Activated naive CD8-positive, alpha-beta T cell (primary cell): ENCODE results near the gene DPYSL4.
A peak's percentile ranks its signal among the peaks of the same experiment; 100 is the strongest.

Source experiments
- H3K27ac Mint-ChIP-seq: one replicate; pipeline ENCODE4 v1.8.0; 2021; ENCODE audit warnings: mixed read lengths
- H3K27me3 Mint-ChIP-seq: one replicate; pipeline ENCODE4 v1.8.0; 2021; ENCODE audit warnings: mixed read lengths
- H3K36me3 Mint-ChIP-seq: one replicate; pipeline ENCODE4 v1.8.0; 2021; ENCODE audit warnings: mixed read lengths
- H3K4me1 Mint-ChIP-seq: one replicate; pipeline ENCODE4 v1.8.0; 2021; ENCODE audit warnings: low read depth, mixed read lengths
- H3K4me3 Mint-ChIP-seq: one replicate; pipeline ENCODE4 v1.8.0; 2021; ENCODE audit warnings: mild to moderate bottlenecking, mixed read lengths
- H3K9me3 Mint-ChIP-seq: one replicate; pipeline ENCODE4 v1.8.0; 2021; ENCODE audit warnings: low read depth, mixed read lengths

DPYSL4 gene

GRCh38 chr10:132189016-132189415, 2.3 kb downstream of the DPYSL4 start:
- H3K36me3 Mint-ChIP-seq = no peaks in the 10 kb centered on the region
- peak overlapping the region; percentile 54 for H3K4me3 Mint-ChIP-seq
- no peak overlapping the region for H3K27ac Mint-ChIP-seq
- H3K9me3 Mint-ChIP-seq = no peaks in the 10 kb centered on the region
- peaks cover 8% of the 10 kb centered on the region for H3K4me1 Mint-ChIP-seq
- peaks cover 17% of the 10 kb centered on the region for H3K27me3 Mint-ChIP-seq

GRCh38 chr10:132189810-132190422, 3.2 kb downstream of the DPYSL4 start:
- Mint-ChIP-seq H3K4me3 (peak overlapping the region; percentile 54), H3K9me3 (no peaks in the 10 kb centered on the region), H3K4me1 (peaks cover 5% of the 10 kb centered on the region)

GRCh38 chr10:132192076-132192975, 5.6 kb downstream of the DPYSL4 start:
- Mint-ChIP-seq H3K36me3 (no peaks in the 10 kb centered on the region), H3K27me3 (peaks cover 11% of the 10 kb centered on the region), H3K9me3 (no peaks in the 10 kb centered on the region), H3K4me3 (no peak overlapping the region), H3K27ac (no peak overlapping the region), H3K4me1 (peaks cover 2% of the 10 kb centered on the region)

More at GRCh38 chr10:132189810-132190422, 3.2 kb downstream of the DPYSL4 start:
- H3K36me3 Mint-ChIP-seq = no peaks in the 10 kb centered on the region
- H3K27me3 Mint-ChIP-seq = peaks cover 12% of the 10 kb centered on the region
- no peak overlapping the region for H3K27ac Mint-ChIP-seq

DNA sequence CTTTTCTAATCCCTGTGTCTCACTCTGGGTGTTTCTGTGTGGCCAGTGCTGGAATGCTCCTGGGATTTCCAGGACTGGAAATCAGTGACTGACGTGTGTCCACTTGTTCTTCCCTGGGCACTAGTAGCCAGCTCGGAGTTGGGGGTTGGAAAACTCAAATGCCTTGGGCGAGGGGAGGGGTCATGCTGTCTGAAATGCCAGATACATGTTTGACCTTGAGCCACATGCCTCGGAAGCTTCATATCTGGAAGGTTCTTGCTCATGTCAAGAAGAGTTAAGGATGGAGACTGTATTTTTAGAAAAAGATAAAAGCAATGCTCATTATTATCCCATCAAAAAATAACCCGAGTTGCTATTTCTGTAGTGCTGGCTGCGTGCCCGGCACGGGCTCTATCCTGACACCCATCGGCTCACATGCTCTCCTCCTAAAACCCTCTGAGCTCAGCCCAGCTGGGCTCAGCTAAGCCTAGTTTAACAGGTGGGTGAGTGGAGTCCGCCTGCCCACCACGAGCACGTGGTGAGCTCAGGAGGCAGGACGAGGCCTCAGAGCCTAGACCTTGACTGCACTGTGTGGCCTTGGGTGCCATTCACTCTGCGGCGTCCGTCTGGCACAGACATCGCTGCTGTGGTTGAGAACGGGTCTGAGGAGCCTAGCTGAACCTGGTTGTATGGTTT, 6.4 kb downstream of the DPYSL4 start:
- Mint-ChIP-seq H3K4me3 (no peak overlapping the region), H3K9me3 (no peaks in the 10 kb centered on the region), H3K4me1 (no peaks in the 10 kb centered on the region), H3K27ac (no peak overlapping the region), H3K27me3 (peaks cover 9% of the 10 kb centered on the region), H3K36me3 (no peaks in the 10 kb centered on the region)

DNA sequence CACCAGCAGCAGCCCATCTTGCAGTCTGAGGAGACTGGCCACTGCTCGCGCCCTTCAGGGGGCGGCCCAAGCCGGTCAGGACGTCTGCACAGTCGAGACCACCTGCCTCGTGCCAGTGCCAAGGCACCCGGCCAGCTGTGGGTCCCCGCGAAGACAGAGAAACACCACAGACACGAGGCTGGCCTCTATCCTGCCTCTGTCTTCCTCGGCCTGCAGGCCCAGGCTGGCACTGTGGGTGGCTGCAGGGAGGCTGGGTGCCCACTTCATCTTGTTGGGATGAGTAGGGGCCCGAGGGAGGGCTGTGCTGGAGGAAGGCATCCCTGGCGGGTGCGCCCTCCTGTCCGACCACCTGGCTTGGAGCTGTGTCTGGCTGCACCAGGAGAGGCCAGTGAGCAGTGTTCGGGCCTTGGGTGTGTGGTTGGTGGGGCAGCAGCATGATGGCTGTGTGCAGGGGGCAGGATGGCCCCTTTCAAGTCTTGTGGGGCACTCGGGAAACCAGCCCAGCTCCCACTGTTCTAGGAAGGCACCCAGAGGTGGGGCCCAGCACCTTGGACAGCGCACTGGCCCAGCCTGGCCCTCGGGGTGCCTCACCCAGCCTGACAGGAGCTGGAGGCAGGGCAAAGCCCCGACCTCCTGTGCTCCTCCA, 7.3 kb downstream of the DPYSL4 start:
- Mint-ChIP-seq H3K9me3 (no peaks in the 10 kb centered on the region), H3K36me3 (no peaks in the 10 kb centered on the region), H3K4me1 (no peaks in the 10 kb centered on the region), H3K4me3 (no peak overlapping the region), H3K27me3 (peaks cover 6% of the 10 kb centered on the region), H3K27ac (no peak overlapping the region)

GRCh38 chr10:132194726-132195125, 8.0 kb downstream of the DPYSL4 start:
- Mint-ChIP-seq H3K4me3 (no peak overlapping the region), H3K27ac (no peak overlapping the region), H3K4me1 (no peaks in the 10 kb centered on the region), H3K9me3 (no peaks in the 10 kb centered on the region), H3K27me3 (no peaks in the 10 kb centered on the region), H3K36me3 (no peaks in the 10 kb centered on the region)

DNA sequence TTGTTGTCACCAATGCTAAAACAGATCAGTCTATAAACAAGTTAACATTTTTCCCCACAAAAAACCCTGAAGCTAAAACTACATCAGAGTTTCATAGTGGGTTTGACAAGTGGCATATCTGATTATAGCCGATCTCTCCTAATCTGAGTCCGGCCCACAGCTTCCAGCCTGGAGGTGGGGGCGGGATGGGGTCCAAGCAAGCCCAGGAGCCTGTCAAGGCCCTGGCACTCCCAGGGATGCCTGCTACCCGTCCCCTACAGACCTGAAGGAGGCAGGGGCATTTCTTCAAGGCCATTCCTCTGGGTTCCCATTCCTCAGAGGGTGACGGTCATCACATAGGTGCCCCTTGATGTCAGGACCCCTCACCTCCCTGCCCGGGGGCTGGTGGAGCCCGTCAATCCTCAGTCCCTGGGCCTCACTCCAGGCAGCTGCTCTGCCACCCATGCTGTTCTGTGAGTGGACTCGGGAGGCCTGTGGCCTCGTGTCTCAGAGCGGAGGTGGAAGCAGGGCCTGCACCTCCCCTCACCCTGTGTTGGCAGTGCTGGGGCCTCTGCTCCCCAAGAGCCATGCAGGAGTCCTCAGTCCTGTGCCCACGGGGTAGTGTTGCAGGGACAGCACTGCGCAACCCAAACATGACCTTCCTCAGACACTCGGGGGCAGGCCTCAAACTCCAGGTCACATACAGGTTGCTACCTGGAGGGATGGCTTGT, 8.8 kb downstream of the DPYSL4 start:
- no peaks in the 10 kb centered on the region for H3K4me1 Mint-ChIP-seq
- H3K4me3 Mint-ChIP-seq = no peak overlapping the region
- H3K36me3 Mint-ChIP-seq = no peaks in the 10 kb centered on the region
- no peak overlapping the region for H3K27ac Mint-ChIP-seq
- no peaks in the 10 kb centered on the region for H3K27me3 Mint-ChIP-seq
- H3K9me3 Mint-ChIP-seq = no peaks in the 10 kb centered on the region

- H3K4me1 Mint-ChIP-seq = no peaks in the 10 kb centered on the region
- no peaks in the 10 kb centered on the region for H3K9me3 Mint-ChIP-seq
- H3K27ac Mint-ChIP-seq = no peak overlapping the region
- H3K4me3 Mint-ChIP-seq = no peak overlapping the region
- no peaks in the 10 kb centered on the region for H3K27me3 Mint-ChIP-seq
- no peaks in the 10 kb centered on the region for H3K36me3 Mint-ChIP-seq
Measured at GRCh38 chr10:132196178-132197113, 9.7 kb downstream of the DPYSL4 start.

- Mint-ChIP-seq H3K4me1 (no peaks in the 10 kb centered on the region), H3K27ac (no peak overlapping the region), H3K36me3 (no peaks in the 10 kb centered on the region), H3K27me3 (no peaks in the 10 kb centered on the region), H3K4me3 (no peak overlapping the region), H3K9me3 (no peaks in the 10 kb centered on the region)
Measured at GRCh38 chr10:132197271-132198067, 10.7 kb downstream of the DPYSL4 start.

DNA sequence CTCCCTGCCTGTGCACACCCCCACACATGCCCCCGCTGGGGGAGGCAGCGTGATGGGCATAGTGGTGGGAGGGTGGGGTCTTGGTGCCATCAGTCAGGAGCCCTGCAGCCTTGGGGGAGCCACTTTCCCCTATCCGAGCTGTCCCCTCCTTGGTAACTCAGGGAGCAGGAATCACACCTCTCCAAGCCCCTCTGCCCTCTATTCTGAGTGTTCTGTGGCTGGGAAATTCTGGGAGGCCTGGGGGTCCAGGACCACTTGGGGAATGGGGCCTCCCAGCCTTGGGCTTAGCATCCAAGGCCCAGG, 11.3 kb downstream of the DPYSL4 start:
- no peaks in the 10 kb centered on the region for H3K27me3 Mint-ChIP-seq
- no peaks in the 10 kb centered on the region for H3K4me1 Mint-ChIP-seq
- H3K27ac Mint-ChIP-seq = no peak overlapping the region
- H3K9me3 Mint-ChIP-seq = no peaks in the 10 kb centered on the region
- no peaks in the 10 kb centered on the region for H3K36me3 Mint-ChIP-seq
- H3K4me3 Mint-ChIP-seq = no peak overlapping the region

GRCh38 chr10:132198381-132199181, 11.8 kb downstream of the DPYSL4 start:
- Mint-ChIP-seq H3K4me3 (no peak overlapping the region), H3K4me1 (no peaks in the 10 kb centered on the region), H3K27ac (no peak overlapping the region), H3K36me3 (no peaks in the 10 kb centered on the region), H3K9me3 (no peaks in the 10 kb centered on the region), H3K27me3 (no peaks in the 10 kb centered on the region)

GRCh38 chr10:132199268-132199853, 12.6 kb downstream of the DPYSL4 start:
- Mint-ChIP-seq H3K4me1 (no peaks in the 10 kb centered on the region), H3K27ac (no peak overlapping the region), H3K27me3 (no peaks in the 10 kb centered on the region), H3K9me3 (no peaks in the 10 kb centered on the region), H3K4me3 (no peak overlapping the region), H3K36me3 (no peaks in the 10 kb centered on the region)
